Cardiac muscle cell (in vitro differentiated cells and primary cell): ENCODE measurements around the gene WAS. TPM values are rescaled to one million over a fixed set of nuclear protein-coding genes. Genes with fewer than 3 reads are reported as not detected.

Source experiments
- DNase-seq, 2 donors: peaks; one replicate each; pipeline versions ENCODE4 v3.0.0 to v3.0.0-alpha.2; 2010 to 2017; ENCODE audit warnings: low read depth in 1 of 2, low spot score in 1 of 2
- H3K27ac ChIP-seq: fragments of 200-600 bp; sonication (generic); 2 replicates; pipeline ENCODE4 v1.5.1; 2016
- H3K27me3 ChIP-seq: fragments of 200-600 bp; sonication (generic); 2 replicates; pipeline ENCODE4 v1.6.0; 2016; ENCODE audit warnings: control low read depth
- H3K36me3 ChIP-seq: fragments of 200-600 bp; sonication (generic); 2 replicates; pipeline ENCODE4 v1.5.1; 2016; ENCODE audit warnings: control low read depth
- H3K4me1 ChIP-seq: fragments of 200-600 bp; sonication (generic); 2 replicates; pipeline ENCODE4 v1.8.1; 2017; ENCODE audit warnings: low read depth, mild to moderate bottlenecking, mixed run types
- H3K4me3 ChIP-seq: fragments of 200-600 bp; sonication (generic); 2 replicates; pipeline ENCODE4 v1.5.1; 2016; ENCODE audit warnings: mild to moderate bottlenecking
- H3K9me3 ChIP-seq: fragments of 200-600 bp; sonication (generic); 2 replicates; pipeline ENCODE4 v1.5.1; 2017; ENCODE audit warnings: low read depth, mild to moderate bottlenecking, control low read depth
- CTCF ChIP-seq: IDR thresholded peaks from 2 replicates; pipeline ENCODE4 v1.5.1; 2012; ENCODE audit warnings: low read depth, mild to moderate bottlenecking, low read length
- polyA plus RNA-seq: library from polyadenylated mRNA; unstranded; fragments of >200 nt; fragmentation: Nextera tagmentation; extraction: Ambion mirVana; gene quantifications from 2 replicates; pipeline ENCODE4 v1.2.1, GENCODE V29; 2016
- total RNA-seq: library from RNA; depleted of rRNA; stranded (reverse); fragments of >200 nt; gene quantifications from 2 replicates; pipeline ENCODE4 v1.2.3, GENCODE V29; 2016

The WAS gene
- total and polyA plus RNA-seq, 2 experiments from 2014 or later: 1.7 to 1.9 TPM

GRCh38 chrX:48736303-48736702 lies 52.7 kb downstream of the WAS start:
- H3K36me3 ChIP-seq: no peaks in the 10 kb centered on the region
- peak overlapping the region; percentile 32 for H3K4me3 ChIP-seq
- no peak overlapping the region for H3K27ac ChIP-seq
- H3K4me1 ChIP-seq: no peaks in the 10 kb centered on the region
- H3K9me3 ChIP-seq: no peaks in the 10 kb centered on the region
- no peaks in the 10 kb centered on the region for H3K27me3 ChIP-seq
- no peak for DNase-seq
- TF ChIP-seq CTCF: no peak

- Histone ChIP-seq H3K4me1 (no peaks in the 10 kb centered on the region), H3K9me3 (no peaks in the 10 kb centered on the region), H3K4me3 (peak overlapping the region; percentile 32), H3K27me3 (no peaks in the 10 kb centered on the region), H3K36me3 (no peaks in the 10 kb centered on the region), H3K27ac (no peak overlapping the region)
- no peak for DNase-seq
- TF ChIP-seq CTCF: no peak
Observed at GRCh38 chrX:48736878-48737212, 53.2 kb downstream of the WAS start.

DNA sequence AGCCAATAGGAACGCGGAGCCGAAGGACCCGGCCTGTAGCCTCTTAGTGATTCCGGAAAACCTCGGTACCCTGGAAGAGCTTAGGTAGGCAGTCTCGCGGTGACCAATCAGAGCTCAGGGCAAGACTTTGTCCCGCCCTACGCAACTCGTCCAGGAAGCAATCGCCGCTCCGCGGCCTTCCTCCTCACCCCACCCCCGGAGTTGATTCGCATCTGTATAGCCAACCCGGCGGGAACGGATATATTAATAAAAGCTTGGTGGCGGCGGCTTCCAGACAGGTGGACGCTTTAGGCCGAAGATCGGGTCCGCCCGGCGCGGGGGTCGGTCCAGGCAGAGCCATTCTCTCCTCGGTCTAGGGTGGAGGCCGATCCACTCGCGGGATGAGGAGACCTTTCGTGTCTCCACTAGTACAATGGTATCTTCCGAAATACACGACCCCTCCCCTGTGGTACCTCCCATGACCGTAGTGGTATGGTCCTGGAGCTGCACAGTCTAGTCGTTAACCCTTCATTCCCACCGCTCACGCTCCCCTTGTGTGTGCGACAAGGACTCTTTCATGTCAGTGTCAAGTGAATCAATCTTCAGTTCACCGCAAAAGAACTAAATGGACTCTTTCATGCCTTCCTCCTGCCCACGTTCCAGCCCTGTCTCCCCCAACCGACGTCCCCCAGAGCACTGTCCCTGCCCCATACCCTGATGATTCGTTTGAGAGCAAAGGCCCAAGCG lies 53.8 kb downstream of the WAS start:
- Histone ChIP-seq H3K36me3 (no peaks in the 10 kb centered on the region), H3K9me3 (no peaks in the 10 kb centered on the region), H3K27me3 (no peaks in the 10 kb centered on the region), H3K4me1 (no peaks in the 10 kb centered on the region), H3K27ac (peak overlapping the region; percentile 87), H3K4me3 (peak overlapping the region; percentile 58)
- TF ChIP-seq CTCF: no peak
- peak; percentile 94 to 98 for DNase-seq

DNA sequence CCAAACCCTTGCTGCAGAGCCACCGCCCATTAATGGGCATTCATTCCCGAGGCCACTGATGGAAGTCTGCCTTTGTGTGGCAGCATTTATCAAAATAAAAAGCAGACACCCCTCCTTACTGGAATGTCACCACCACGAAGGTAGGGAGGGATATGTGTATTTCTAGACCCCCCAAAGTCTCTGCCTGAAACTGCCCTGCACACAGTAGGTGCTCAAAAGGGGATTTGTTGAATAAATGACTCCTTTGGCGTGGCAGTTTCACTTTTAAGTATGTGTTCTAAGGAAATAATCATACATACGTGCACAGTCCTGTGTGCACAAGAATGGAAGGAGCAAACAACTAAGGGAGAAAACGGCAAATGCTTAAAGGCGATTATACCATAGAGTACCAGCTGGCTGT lies 54.3 kb downstream of the WAS start:
- Histone ChIP-seq H3K27ac (peak overlapping the region; percentile 87), H3K9me3 (no peaks in the 10 kb centered on the region)

More for the DNA sequence above, 54.3 kb downstream of the WAS start:
- DNase-seq: no peak
- TF ChIP-seq CTCF: no peak
- H3K4me1 ChIP-seq: no peaks in the 10 kb centered on the region
- H3K4me3 ChIP-seq: peak overlapping the region; percentile 58
- H3K27me3 ChIP-seq: no peaks in the 10 kb centered on the region
- H3K36me3 ChIP-seq: no peaks in the 10 kb centered on the region

Other genes starting within 250 kb of the WAS start
- gene SLC38A5, start 213.5 kb upstream of the WAS start, total RNA-seq: 1.6 TPM in 1 of 2 replicates, not detected in the other
- 0.16 TPM in 1 of 2 replicates, not detected in the other for gene SLC38A5, start 213.5 kb upstream of the WAS start, polyA plus RNA-seq
- 34.8 and 40.5 TPM in 2 replicates for gene FTSJ1, start 207.6 kb upstream of the WAS start, total RNA-seq
- gene FTSJ1, start 207.6 kb upstream of the WAS start, polyA plus RNA-seq: 36.8 and 42.4 TPM in 2 replicates
- gene PORCN, start 174.8 kb upstream of the WAS start, total RNA-seq: 24.2 and 29.2 TPM in 2 replicates
- gene PORCN, start 174.8 kb upstream of the WAS start, polyA plus RNA-seq: 13.3 and 20.1 TPM in 2 replicates
- gene EBP, start 162.0 kb upstream of the WAS start, total RNA-seq: 74.5 and 141 TPM in 2 replicates
- 100 and 159 TPM in 2 replicates for gene EBP, start 162.0 kb upstream of the WAS start, polyA plus RNA-seq
- gene TBC1D25, start 144.1 kb upstream of the WAS start, total RNA-seq: 11.0 and 17.5 TPM in 2 replicates
- gene TBC1D25, start 144.1 kb upstream of the WAS start, polyA plus RNA-seq: 9.9 and 18.1 TPM in 2 replicates
- gene RBM3, start 109.3 kb upstream of the WAS start, total RNA-seq: 47.8 and 70.8 TPM in 2 replicates
- gene RBM3, start 109.3 kb upstream of the WAS start, polyA plus RNA-seq: 45.2 and 65.7 TPM in 2 replicates
- gene WDR13, start 86.3 kb upstream of the WAS start, total RNA-seq: 151 and 205 TPM in 2 replicates
- gene WDR13, start 86.3 kb upstream of the WAS start, polyA plus RNA-seq: 150 and 168 TPM in 2 replicates
- 5.5 and 8.1 TPM in 2 replicates for gene SUV39H1, start 12.9 kb downstream of the WAS start, total RNA-seq
- 6.7 and 6.9 TPM in 2 replicates for gene SUV39H1, start 12.9 kb downstream of the WAS start, polyA plus RNA-seq
- gene GLOD5, start 77.9 kb downstream of the WAS start, total RNA-seq: not detected in 2 replicates
- gene GLOD5, start 77.9 kb downstream of the WAS start, polyA plus RNA-seq: not detected in 2 replicates
- not detected in 2 replicates for gene GATA1, start 102.8 kb downstream of the WAS start, total RNA-seq
- 0.15 and 0.17 TPM in 2 replicates for gene GATA1, start 102.8 kb downstream of the WAS start, polyA plus RNA-seq
- gene HDAC6, start 118.3 kb downstream of the WAS start, total RNA-seq: 143 and 162 TPM in 2 replicates
- 105 and 114 TPM in 2 replicates for gene HDAC6, start 118.3 kb downstream of the WAS start, polyA plus RNA-seq
- gene ERAS, start 142.7 kb downstream of the WAS start, total RNA-seq: not detected in 2 replicates
- 0.17 TPM in 1 of 2 replicates, not detected in the other for gene ERAS, start 142.7 kb downstream of the WAS start, polyA plus RNA-seq
- gene PCSK1N, start 151.8 kb downstream of the WAS start, total RNA-seq: 7.1 and 8.5 TPM in 2 replicates
- gene PCSK1N, start 151.8 kb downstream of the WAS start, polyA plus RNA-seq: 5.4 and 8.7 TPM in 2 replicates
- 127 and 152 TPM in 2 replicates for gene TIMM17B, start 214.0 kb downstream of the WAS start, total RNA-seq
- gene TIMM17B, start 214.0 kb downstream of the WAS start, polyA plus RNA-seq: 219 and 264 TPM in 2 replicates
- gene PQBP1, start 214.1 kb downstream of the WAS start, total RNA-seq: 62.8 and 74.8 TPM in 2 replicates
- 75.3 and 114 TPM in 2 replicates for gene PQBP1, start 214.1 kb downstream of the WAS start, polyA plus RNA-seq
- 17.3 and 22.2 TPM in 2 replicates for gene SLC35A2, start 227.8 kb downstream of the WAS start, total RNA-seq
- gene SLC35A2, start 227.8 kb downstream of the WAS start, polyA plus RNA-seq: 41.8 and 51.4 TPM in 2 replicates
- 18.5 and 25.2 TPM in 2 replicates for gene PIM2, start 235.2 kb downstream of the WAS start, total RNA-seq
- gene PIM2, start 235.2 kb downstream of the WAS start, polyA plus RNA-seq: 20.7 and 38.4 TPM in 2 replicates